ENCODE data around the gene CD200R1.

GRCh38 chr3:113019182-113020137 lies 44.6 kb upstream of the CD200R1 start:
- TF ChIP-seq CTCF (IDR thresholded peaks at IDR 0.05; ENCODE audit: insufficient read depth, low read length, poor library complexity, severe bottlenecking) (no peak), EZH2phosphoT487 (conservative IDR thresholded peaks at IDR 0.05; ENCODE audit: low read length) (no peak)

All from SU-DHL-6 (cell line).